K562 (cell line): Measurements from ENCODE around the gene RSPH3. TPM values are rescaled to one million over a fixed set of nuclear protein-coding genes. Genes with fewer than 3 reads are reported as not detected.

Experiments
- AFF1 ChIP-seq, 2 experiments: fragments of 450-650 bp; IDR thresholded peaks; 2 replicates each; pipeline ENCODE4 v1.6.1; 2018; ENCODE audit warnings: mild to moderate bottlenecking in 2 of 2, low read depth in 1 of 2; ENCODE audit not compliant: partially characterized antibody in 2 of 2
- KAT8 ChIP-seq: fragments of 450-650 bp; IDR thresholded peaks from 2 replicates; pipeline ENCODE4 v1.6.1; 2016; ENCODE audit warnings: low read depth, mild to moderate bottlenecking
- KDM5B ChIP-seq: fragments of 200-600 bp; sonication (generic); IDR thresholded peaks from 2 replicates; pipeline ENCODE4 v1.6.1; 2012; ENCODE audit warnings: low read depth, mild to moderate bottlenecking, moderate library complexity, low read length, control low read depth, inconsistent platforms; ENCODE audit not compliant: insufficient replicate concordance
- OTX1 ChIP-seq: fragments of 450-650 bp; formaldehyde crosslinking; IDR thresholded peaks from 2 replicates; pipeline ENCODE4 v1.4.0; 2022; ENCODE audit warnings: mild to moderate bottlenecking
- SMARCE1 ChIP-seq: fragments of 450-650 bp; IDR thresholded peaks from 2 replicates; pipeline ENCODE4 v1.7.1; 2016; ENCODE audit warnings: mild to moderate bottlenecking
- U2AF2 ChIP-seq: fragments of 200-400 bp; formaldehyde crosslinking; optimal IDR thresholded peaks from 2 replicates; pipeline ENCODE3; 2017; ENCODE audit warnings: low read depth, mild to moderate bottlenecking, low read length
- ZEB2 ChIP-seq: fragments of 450-650 bp; IDR thresholded peaks from 2 replicates; pipeline ENCODE4 v1.6.1; 2016
- ZNF133 ChIP-seq: fragments of 250-450 bp; sonication (Bioruptor Pico); IDR thresholded peaks from 2 replicates; pipeline ENCODE4 v1.4.0; 2020; ENCODE audit warnings: mild to moderate bottlenecking
- ZNF444 ChIP-seq: fragments of 250-450 bp; sonication (Bioruptor Pico); IDR thresholded peaks from 2 replicates; pipeline ENCODE4 v1.4.0; 2020; ENCODE audit warnings: mild to moderate bottlenecking, moderate library complexity
- ZSCAN32 ChIP-seq: fragments of 450-650 bp; formaldehyde crosslinking; IDR thresholded peaks from 2 replicates; pipeline ENCODE4 v1.4.0; 2020; ENCODE audit warnings: mild to moderate bottlenecking, moderate library complexity
- ZZZ3 ChIP-seq: fragments of 450-650 bp; IDR thresholded peaks from 2 replicates; pipeline ENCODE4 v1.6.1; 2016; ENCODE audit warnings: antibody characterized with exemption, mild to moderate bottlenecking, moderate library complexity
- polyA plus RNA-seq, 8 experiments: library from polyadenylated mRNA; depleted of rRNA in 4 of 8; stranded (reverse) in 5 of 8; unstranded in 3 of 8; fragments of >200 nt; fragmentation: Nextera tagmentation in 2 of 8; fragmentation: Illumina TruSeq in 1 of 8; extraction: Ambion mirVana in 2 of 8; extraction: Trizol in 1 of 8; gene quantifications; 2 replicates each; pipeline versions ENCODE4 v1.2.1 to v1.2.3, GENCODE V29; 2011 to 2014; ENCODE audit warnings: inconsistent platforms in 1 of 8, missing spikeins in 1 of 8
- total RNA-seq, 7 experiments: library from RNA; depleted of rRNA in 6 of 7; stranded (reverse); fragments of >200 nt in 6 of 7; fragmentation: Illumina TruSeq in 2 of 7; extraction: Trizol in 2 of 7; gene quantifications; 2 replicates each; pipeline versions ENCODE4 v1.2.1 to v1.2.3, GENCODE V29; 2011 to 2021; ENCODE audit warnings: low replicate concordance in 1 of 7
- TF ChIP-seq, protein P1 (sequence below): sonication (generic); formaldehyde crosslinking; IDR thresholded peaks from 2 replicates; pipeline ENCODE4 v1.8.0; 2022; ENCODE audit warnings: mild to moderate bottlenecking, low read depth, missing genetic modification reagents
- TF ChIP-seq, protein P2 (sequence below), 2 experiments: fragments of 450-650 bp; IDR thresholded peaks; 2 replicates each; pipeline ENCODE4 v1.6.1; 2016; ENCODE audit warnings: mild to moderate bottlenecking in 2 of 2, borderline replicate concordance in 1 of 2, low read depth in 1 of 2, moderate library complexity in 1 of 2

RSPH3 gene
- total and polyA plus RNA-seq, 9 of the 15 experiments (the other 6 are each of a cell fraction or from before 2014, with no cell fraction given), result 0.52 to 2.9 (median 1.5) TPM

DNA sequence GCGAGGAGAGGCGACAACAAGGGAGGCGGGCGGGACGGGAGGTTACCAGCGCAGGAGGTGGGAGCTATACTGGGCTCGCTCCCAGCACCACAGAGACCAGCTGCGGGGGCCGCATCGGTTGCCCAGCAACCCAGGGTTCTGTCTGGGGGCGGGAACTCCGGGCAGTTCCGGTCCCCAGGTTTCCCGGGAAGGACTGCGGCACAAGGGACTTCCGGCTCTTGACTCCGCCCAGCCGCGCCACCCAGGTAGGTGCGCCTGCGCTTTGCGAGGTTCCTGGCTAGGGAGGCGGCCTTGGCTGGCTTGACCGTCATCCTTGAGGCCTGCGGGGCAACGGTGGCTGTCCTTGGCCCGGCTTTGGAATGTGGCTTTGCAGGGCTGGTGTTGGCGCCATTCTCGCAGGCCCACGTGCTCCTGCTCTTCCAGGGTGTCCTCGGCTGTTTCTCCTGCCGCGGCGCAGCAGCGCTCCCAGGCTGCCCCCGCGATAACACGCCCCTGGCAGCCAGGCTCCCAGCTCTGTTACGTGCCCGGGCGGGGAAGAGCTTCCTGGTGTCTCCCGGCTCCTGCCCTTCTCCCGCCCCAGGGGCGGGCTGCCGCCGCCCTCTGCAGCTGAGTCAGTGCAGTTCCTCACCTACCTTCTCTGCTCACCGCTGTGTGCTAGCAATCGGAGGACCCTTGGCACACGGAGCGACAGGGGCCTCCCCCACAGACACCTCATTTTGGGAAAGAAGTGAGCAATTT lies at the start of gene RSPH3 (continued):
- TF ChIP-seq, protein P1, sequence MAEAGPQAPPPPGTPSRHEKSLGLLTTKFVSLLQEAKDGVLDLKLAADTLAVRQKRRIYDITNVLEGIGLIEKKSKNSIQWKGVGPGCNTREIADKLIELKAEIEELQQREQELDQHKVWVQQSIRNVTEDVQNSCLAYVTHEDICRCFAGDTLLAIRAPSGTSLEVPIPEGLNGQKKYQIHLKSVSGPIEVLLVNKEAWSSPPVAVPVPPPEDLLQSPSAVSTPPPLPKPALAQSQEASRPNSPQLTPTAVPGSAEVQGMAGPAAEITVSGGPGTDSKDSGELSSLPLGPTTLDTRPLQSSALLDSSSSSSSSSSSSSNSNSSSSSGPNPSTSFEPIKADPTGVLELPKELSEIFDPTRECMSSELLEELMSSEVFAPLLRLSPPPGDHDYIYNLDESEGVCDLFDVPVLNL, result peak; percentile 57; the same call in 1 of the 2 replicates
- TF ChIP-seq ZNF133 (no peak), KDM5B (peak; percentile 98), OTX1 (CRISPR knock-in tag) (no peak; the same call in 1 of the 2 replicates), AFF1 (IDR thresholded peaks at IDR 0.05; ENCODE audit: low read depth in 1 of 2, partially characterized antibody in 2 of 2) (peak in 1 of 2 experiments; percentile 69), ZSCAN32 (CRISPR knock-in tag) (peak; percentile 33; the same call in 1 of the 2 replicates), KAT8 (no peak), ZEB2 (peak; percentile 74; the same call in 1 of the 2 replicates), ZNF444 (peak; percentile 67; the same call in 1 of the 2 replicates), SMARCE1 (peak; percentile 61), ZZZ3 (peak; percentile 52; the same call in 1 of the 2 replicates), U2AF2 (no peak)
- TF ChIP-seq, protein P2, sequence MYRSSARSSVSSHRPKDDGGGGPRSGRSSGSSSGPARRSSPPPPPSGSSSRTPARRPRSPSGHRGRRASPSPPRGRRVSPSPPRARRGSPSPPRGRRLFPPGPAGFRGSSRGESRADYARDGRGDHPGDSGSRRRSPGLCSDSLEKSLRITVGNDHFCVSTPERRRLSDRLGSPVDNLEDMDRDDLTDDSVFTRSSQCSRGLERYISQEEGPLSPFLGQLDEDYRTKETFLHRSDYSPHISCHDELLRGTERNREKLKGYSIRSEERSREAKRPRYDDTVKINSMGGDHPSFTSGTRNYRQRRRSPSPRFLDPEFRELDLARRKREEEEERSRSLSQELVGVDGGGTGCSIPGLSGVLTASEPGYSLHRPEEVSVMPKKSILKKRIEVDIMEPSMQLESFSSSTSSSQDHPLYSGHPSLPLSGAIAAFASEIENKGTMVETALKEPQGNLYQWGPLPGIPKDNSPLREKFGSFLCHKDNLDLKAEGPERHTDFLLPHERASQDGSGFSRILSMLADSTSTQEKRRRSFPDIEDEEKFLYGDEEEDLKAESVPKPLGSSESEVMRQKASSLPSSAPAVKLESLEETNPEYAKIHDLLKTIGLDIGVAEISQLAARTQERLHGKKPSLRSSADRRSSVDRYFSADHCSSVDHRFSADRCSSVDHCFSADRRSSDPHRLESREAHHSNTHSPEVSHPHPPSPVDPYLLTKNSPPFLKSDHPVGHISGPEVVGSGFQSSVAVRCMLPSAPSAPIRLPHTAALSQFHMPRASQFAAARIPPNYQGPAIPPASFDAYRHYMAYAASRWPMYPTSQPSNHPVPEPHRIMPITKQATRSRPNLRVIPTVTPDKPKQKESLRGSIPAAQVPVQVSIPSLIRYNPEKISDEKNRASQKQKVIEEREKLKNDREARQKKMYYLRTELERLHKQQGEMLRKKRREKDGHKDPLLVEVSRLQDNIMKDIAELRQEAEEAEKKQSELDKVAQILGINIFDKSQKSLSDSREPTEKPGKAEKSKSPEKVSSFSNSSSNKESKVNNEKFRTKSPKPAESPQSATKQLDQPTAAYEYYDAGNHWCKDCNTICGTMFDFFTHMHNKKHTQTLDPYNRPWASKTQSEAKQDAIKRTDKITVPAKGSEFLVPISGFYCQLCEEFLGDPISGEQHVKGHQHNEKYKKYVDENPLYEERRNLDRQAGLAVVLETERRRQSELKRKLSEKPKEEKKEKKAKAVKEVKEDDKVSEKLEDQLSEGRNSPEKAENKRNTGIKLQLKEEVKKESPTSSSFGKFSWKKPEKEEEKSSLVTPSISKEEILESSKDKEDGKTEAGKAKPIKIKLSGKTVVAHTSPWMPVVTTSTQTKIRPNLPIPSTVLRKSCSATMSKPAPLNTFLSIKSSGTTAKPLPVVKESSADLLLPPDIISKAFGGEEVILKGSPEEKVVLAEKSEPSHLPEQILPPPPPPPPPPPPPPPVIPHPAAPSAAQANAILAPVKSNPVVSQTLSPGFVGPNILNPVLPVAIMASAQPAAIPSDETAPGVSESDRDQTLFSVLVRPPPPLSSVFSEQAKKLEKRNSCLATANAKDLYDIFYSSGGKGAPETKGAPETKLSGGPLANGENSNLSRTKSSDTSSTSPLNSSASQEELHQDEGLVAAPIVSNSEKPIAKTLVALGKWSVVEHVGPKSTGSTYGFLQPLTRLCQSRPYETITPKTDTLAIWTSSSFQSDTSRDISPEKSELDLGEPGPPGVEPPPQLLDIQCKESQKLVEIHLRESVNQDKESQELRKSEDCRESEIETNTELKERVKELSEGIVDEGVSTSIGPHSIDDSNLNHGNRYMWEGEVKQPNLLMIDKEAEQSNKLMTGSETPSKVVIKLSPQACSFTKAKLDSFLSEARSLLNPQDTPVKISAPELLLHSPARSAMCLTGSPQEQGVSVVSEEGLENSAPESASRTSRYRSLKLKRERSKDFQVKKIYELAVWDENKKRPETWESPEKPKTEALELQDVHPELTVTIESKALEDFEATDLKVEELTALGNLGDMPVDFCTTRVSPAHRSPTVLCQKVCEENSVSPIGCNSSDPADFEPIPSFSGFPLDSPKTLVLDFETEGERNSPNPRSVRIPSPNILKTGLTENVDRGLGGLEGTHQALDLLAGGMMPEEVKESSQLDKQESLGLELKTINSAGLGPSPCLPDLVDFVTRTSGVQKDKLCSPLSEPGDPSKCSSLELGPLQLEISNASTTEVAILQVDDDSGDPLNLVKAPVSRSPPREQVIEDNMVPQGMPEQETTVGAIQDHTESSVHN (IDR thresholded peaks at IDR 0.05; ENCODE audit: borderline replicate concordance in 1 of 2, low read depth in 1 of 2), result no peak
